ENCODE data around the gene NPAS2.

Gene NPAS2

DNA sequence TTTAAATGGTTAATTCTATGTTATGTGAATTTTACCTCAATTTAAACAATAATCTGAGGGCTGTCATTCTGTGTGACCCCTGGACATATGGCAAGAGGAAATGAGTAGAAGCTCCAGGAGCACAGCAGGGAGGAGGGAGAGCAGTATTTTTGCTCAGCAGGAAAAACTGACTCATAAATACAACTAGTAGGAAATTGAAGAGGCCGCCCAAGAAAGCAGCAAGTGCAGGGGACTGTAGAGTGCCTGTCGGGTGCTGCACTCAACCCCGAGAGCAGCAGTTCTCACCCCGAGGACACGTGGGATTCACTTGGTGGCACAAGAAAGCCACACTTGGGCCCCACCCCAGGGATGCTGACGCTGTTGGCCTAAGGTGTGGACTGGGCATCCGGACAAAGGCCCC, 60.8 kb downstream of the NPAS2 start:
- TF ChIP-seq, protein P1, sequence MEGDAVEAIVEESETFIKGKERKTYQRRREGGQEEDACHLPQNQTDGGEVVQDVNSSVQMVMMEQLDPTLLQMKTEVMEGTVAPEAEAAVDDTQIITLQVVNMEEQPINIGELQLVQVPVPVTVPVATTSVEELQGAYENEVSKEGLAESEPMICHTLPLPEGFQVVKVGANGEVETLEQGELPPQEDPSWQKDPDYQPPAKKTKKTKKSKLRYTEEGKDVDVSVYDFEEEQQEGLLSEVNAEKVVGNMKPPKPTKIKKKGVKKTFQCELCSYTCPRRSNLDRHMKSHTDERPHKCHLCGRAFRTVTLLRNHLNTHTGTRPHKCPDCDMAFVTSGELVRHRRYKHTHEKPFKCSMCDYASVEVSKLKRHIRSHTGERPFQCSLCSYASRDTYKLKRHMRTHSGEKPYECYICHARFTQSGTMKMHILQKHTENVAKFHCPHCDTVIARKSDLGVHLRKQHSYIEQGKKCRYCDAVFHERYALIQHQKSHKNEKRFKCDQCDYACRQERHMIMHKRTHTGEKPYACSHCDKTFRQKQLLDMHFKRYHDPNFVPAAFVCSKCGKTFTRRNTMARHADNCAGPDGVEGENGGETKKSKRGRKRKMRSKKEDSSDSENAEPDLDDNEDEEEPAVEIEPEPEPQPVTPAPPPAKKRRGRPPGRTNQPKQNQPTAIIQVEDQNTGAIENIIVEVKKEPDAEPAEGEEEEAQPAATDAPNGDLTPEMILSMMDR (IDR thresholded peaks at IDR 0.05) = no peak

DNA sequence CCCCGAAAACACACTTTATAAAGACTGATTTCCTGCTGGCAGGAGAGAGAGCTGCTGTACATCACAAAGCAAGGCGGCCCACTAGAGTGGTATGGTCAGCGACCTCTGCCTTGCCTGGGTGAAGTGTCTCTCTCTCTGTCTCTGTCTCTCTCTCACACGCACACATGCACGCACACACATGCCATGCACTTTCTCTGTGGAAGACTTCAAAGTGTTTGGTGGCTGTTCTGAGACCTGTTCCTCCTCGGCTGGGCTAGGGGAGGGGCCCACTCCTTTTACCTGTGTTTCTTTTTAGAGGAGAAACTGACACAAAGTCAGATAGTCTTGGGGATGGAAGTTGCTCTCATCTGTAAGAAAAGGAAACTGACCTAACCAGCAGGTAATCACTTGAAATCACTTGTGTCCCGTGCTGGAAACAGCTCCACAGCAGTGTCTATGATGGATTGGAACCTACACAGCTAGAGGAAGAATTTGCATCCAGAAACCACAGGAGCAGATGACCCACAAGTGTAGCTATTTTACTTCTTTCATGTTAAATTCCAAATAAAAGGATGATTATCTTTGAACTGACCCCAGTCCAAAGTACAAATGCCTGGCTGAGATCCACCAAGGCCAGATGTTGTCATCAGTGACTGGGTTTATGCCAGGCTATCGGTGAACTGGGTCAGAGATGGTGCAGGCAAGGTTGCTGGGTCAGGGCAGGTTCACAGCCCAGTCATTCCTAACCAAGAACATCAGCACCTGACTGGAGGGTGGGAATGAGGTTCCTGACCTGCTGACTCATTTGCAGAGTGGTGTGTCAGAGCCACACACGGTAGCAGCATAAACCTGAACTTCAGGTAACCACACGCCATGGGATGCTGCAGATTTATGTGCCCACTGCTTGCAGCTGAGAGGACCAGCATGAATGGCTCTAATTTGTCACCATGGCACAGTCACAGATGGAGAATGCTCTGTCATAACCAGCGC, 63.0 kb downstream of the NPAS2 start:
- TF ChIP-seq, protein P1 (IDR thresholded peaks at IDR 0.05) = no peak

DNA sequence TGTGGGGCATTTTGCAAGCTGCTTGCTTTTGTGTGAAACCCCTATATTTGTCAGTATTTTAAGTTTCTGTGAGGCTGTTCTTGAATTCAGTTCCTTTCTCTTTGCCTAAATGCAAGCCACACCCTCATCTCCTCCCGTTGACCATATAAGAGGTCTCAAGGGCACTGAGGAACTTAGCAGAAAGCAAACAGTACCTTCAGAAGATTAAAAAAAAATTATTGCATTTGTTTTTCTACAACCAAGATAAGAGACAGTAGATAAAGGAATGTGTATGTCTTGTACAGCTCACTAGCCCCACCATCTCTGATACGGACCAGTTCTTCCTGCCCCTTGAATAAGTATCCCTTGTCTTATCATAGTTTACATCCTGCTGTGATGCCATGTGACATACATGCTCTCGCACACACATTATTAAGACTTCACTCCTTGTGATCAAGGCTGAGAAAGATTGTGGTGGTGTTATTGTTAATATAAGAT, 64.2 kb downstream of the NPAS2 start:
- TF ChIP-seq, protein P1 (IDR thresholded peaks at IDR 0.05) = no peak

DNA sequence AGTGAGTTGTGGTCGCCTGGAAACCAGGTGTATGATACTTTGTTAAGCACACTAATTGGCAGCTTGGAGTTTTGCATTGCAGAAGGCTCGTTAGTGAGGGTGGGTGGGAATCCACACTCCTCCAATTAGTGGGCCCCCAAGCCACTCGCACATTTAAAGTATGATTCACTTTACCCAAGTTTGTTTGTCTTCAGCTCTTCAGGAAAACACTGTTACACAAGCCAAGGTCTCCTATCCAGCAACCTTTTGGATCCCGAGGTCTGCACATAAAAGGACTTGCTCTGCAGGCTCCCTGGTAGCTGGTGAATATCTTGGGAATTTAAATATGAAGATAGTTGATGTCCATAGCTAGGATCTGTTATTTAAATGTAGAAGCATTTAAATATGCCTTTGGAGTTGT, 66.1 kb downstream of the NPAS2 start:
- TF ChIP-seq, protein P1 (IDR thresholded peaks at IDR 0.05) = no peak

DNA sequence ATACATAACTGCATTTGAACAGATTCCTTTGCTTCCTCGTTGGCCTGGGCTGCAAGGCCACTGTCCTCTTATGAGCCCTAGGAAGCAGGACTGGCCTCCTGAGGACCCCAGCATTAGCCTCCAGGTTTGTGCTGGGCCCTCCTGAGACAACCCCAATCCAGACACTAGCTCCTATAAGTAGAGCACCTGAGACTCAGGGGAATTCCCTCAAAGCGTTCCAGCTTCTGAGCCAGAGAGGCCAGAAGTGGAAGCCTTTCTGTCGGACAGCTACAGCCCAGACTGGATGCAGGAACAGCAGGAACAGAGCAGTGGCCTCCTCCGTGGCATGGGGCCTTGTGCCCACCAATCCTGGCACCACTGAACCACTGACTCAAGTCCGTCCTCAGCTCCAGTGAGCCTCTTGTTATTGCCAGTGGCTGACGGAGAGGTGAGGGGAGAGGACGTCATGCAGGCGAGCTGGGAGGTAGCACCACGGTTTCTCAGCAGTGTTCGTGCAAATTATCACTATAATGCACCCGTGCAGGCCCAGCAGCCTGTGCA, 67.2 kb downstream of the NPAS2 start:
- TF ChIP-seq, protein P1 (IDR thresholded peaks at IDR 0.05) = no peak

DNA sequence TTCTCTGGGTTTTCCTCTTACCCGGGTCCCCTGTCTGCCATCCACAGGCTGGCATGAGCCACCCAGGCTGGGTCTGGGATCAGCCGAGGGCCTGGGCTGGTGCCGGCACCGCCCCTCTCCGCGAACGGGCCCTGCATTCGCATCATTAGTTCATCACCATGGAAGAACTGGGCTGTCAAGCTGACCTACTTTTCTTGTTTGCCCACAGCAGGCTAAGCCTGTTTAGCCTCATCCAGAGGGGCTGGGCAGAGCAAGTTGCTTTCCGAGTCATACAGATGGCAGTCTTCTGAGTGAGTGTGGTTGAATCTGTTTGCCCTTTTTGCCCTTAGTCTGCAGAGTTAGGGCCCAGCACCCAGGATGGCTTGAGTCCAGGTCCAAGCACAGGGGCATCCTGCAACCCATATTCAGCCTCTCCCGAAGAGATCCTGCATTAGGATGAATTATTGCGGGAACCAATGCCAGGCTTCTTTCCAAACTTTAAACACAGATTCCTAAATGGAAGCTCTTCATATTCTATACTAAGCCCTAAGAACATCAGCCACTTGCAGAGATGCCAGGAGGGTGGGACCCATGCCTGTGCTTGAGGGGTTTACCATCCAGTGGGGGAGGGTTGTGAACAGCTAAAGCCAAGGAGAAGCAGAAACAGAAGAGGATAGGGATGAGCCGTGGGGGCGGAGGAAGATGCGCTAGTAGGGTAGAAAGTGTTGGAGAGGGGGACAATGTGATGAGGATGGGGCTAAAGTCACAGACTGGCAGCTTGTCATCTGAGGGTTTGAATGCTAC, 68.0 kb downstream of the NPAS2 start:
- TF ChIP-seq, protein P1 (IDR thresholded peaks at IDR 0.05) = no peak

DNA sequence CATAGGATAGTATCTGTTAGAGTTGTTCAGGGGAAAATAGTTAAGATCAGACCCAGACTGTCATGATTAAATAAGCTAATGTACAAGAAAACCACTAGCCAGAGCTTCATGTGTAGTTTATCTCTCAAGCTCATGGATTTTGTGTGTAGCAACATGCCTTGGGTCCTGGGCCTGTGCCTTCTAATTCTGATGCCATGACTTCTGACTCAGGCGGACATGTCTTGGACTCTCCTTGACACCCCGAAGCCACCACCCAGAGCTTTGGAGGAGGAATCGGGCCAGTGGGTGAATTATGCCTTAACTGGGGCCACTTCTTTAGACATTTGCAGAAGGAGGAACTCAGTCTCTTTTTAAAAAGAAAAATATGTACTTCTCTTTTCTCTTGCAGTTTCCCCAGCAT, 68.7 kb downstream of the NPAS2 start:
- TF ChIP-seq, protein P1 (IDR thresholded peaks at IDR 0.05) = no peak
